Activated CD4-positive, alpha-beta T cell treated with anti-CD3 and anti-CD28 coated beads, Interleukin-2, amount 50 U/mL, for 16 hours (primary cell): ENCODE results near the gene AXDND1.
A peak's percentile ranks its signal among the peaks of the same experiment; 100 is the strongest.
"Not testable (repeated sequence)": the region's sequence is repeated elsewhere in the genome, so short reads cannot be mapped to it uniquely, and the experiment has no call there.

Source experiments
- DNase-seq: peaks from one replicate; pipeline ENCODE4 v3.0.0-alpha.2; 2020

AXDND1 gene

GRCh38 chr1:179372160-179372559, 6.4 kb downstream of the AXDND1 start:
- no peak for DNase-seq

DNA sequence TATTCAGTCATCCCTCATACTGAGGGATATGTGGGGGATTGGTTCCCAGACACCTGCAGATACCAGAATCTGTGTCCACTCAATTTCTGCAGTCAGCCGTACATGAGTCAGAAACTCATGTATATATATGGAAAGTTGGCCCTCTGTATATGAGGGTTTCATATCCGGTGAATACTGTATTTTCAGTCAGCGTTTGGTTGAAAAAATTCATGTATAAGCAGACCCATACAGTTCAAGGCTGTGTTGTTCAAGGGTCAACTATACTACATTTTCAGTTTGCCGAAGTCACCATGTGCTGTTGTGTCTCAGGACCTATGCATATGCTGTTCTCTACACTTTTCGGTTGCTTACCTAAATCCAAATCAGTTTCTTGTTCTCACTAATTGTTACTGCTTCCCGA, 10.5 kb downstream of the AXDND1 start:
- no peak for DNase-seq

- no peak for DNase-seq
Observed at GRCh38 chr1:179380299-179380698, 14.5 kb downstream of the AXDND1 start.

- no peak for DNase-seq
Observed at GRCh38 chr1:179384027-179384426, 18.3 kb downstream of the AXDND1 start.

DNA sequence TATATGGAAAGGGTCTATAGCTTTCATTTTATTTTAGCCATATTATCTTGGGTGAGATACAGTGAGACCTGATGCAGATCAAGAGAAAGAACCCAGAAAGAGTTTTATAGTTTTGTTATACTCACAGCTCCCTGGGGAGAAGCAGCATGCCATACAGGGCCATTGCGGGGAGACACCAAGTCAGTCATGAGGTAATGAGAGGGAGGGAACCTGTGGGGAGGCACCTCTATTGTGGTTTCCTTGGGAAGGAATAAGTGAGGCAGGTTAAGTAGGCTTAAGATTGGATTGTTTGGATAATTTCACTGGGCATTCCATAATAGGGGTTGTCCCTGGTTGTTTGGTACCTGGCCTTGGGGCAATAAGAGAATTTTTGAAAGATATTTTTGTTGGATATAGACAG, 19.7 kb downstream of the AXDND1 start:
- no peak for DNase-seq

GRCh38 chr1:179393721-179394120, 27.9 kb downstream of the AXDND1 start:
- DNase-seq, result no peak

- DNase-seq, result not testable (repeated sequence)
Observed at GRCh38 chr1:179399399-179399798, 33.6 kb downstream of the AXDND1 start.

GRCh38 chr1:179417760-179418159, 52.0 kb downstream of the AXDND1 start:
- not testable (repeated sequence) for DNase-seq

GRCh38 chr1:179418706-179419105, 52.9 kb downstream of the AXDND1 start:
- not testable (repeated sequence) for DNase-seq

GRCh38 chr1:179424610-179425009, 58.8 kb downstream of the AXDND1 start:
- no peak for DNase-seq

DNA sequence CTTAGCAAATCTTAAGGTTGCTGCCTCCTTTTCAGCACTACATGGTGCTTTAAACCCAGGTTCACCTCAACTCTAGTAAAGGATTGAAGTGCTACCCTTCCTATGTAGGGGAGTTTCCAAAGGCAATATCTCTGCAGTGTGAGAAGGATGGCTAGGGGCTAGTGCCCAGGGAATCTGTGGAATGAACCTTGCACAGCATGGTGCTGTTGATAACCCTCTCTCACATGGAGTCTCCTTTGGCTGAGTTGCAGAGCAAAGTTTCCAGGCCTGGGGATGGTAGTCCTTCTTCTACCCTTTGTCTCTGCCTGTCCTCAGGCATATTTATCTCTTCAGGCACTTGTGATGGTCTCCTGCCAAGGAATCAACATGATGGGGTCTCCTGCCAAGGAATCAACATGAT, 59.4 kb downstream of the AXDND1 start:
- no peak for DNase-seq

DNA sequence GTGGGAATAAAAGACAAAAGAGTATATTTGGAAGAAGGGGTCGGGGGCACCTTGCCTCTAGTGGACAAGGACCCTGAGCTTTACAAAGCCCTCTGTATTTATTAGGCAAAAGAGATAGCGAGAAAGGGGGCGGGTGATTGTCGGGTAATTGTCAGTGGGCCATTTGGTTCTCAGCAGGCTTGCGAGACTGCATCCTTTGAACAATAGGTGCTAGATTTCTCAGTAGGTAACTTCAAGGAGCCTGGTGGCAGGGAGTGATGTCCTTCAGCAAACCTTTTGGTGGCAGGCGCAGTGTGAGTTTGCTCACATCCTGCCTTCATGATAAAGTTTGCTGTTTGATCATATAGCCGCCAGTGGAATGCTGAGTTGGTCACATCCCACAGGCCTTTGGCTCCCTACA, 71.4 kb downstream of the AXDND1 start:
- no peak for DNase-seq

GRCh38 chr1:179439646-179440045, 73.9 kb downstream of the AXDND1 start:
- DNase-seq, result not testable (repeated sequence)

DNA sequence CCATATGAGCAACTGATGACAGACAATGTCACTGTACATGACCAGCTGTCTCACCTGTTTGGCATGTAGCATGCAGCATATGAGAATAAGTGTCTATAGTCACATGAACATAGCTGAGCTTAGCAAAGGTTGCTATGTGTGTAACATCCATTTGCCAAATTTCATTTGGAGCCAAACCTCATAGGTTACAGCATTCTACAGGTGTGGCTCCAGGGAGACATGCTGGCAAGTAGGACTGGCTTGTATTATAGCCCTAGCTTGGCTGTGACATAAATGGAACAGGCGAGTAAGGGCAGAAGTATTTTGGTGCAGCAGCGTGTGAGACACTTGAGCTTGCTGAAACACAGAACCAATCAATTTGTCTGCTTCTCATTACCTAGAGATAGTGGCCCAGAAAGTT, 74.5 kb downstream of the AXDND1 start:
- DNase-seq, result not testable (repeated sequence)

DNA sequence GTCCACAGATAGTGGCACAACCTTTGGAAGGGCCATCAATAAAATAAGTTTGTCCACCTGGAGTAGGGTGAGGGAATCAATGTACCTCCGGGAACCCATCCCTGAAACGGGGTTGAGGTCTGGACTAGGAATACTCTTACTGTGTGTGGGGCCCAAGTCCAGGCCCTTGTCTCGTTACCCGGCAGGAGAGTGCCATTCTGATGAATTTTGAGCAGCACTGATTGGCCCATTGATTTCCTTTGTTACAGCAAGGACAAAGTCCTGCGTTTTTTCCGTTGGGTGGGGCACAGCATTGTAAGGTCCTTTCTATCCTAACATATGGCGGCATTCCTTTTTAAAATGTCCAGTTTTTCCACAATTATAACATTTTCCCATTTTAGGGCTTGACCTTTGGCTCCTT, 75.2 kb downstream of the AXDND1 start:
- DNase-seq, result no peak

GRCh38 chr1:179441501-179441900, 75.7 kb downstream of the AXDND1 start:
- DNase-seq, result no peak

DNA sequence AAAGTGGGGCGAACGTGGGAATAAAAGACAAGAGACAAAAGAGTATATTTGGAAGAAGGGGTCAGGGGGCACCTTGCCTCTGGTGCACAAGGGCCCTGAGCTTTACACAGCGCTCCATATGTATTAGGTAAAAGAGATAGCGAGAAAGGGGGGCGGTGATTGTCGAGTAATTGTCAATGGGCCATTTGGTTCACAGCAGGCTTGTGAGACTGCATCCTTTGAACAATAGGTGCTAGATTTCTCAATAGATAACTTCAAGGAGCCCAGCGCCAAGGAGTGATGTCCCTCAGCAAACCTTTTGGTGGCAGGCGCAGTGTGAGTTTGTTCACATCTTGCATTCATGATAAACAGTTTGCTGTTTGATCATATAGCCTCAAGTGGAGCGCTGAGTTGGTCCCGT, 77.1 kb downstream of the AXDND1 start:
- DNase-seq, result not testable (repeated sequence)

DNA sequence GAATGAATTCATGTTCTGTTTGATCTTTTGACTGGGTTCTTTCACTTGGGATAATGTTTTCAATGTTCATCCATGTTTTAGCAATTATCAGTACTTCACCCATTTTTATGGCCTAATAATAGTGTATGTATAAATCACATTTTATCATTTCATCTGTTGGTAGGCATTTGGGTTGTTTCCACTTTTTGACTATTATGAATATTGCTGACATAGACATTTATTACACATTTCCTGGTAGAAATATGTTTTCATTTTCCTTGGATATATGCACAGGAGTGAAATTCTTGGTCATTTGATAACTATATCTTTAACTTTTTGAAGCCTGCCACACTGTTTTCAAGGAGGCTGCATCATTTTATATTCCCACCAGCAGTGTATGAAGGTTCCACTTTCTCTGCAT, 79.8 kb downstream of the AXDND1 start:
- DNase-seq, result no peak

DNA sequence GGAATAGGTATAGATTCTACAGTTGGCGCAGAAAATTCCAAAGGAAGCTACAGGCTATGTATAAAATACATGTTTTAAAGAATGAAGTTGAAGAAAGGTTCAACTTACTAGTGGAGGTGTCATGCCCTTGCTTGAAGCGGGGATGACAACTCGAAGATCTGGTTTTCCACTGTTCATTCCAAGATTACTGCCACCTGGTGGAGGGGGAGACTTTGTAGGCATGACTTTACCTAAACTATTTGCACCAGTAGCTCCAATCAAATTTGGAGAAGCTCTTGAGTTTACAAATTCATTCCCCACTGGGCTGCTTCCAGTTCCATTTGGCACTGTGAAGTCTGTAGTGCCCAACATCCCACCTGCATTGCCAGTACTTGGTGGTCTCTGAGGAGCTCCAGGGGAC, 81.7 kb downstream of the AXDND1 start:
- peak; percentile 2 for DNase-seq

DNA sequence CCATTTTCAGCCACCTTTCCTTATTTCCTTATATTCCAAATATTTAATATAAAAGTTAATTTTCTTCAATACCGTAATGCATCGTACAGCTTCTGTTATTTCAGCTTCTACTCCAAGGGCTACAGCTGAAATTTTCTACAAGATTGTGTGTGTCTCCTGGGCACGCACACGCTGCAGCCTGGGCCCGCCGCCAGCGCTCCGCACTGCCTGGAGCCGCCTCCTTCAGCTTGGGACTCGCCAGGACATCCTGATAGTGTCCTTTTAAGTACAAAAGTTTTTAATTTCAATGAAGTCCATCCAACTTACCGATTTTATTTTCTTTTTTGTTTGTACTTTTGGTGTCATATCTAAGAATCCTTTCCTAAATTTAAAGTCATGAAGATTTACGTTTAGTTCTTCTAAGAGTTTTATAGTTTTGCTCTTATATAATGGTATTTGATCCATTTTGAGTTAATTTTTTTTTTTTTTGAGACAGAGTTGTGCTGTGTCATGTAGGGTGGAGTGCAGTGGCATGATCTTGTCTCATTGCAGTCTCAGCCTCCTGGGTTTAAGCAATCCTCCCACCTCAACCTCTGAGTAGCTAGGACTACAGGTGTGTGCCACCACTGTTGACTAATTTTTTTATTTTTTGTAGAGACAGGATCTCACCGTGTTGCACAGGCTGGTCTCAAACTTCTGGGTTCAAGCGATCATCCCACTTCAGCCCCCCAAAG, 82.8 kb downstream of the AXDND1 start:
- DNase-seq, result no peak

- DNase-seq, result not testable (repeated sequence)
Observed at GRCh38 chr1:179459606-179460206, 93.9 kb downstream of the AXDND1 start.

DNA sequence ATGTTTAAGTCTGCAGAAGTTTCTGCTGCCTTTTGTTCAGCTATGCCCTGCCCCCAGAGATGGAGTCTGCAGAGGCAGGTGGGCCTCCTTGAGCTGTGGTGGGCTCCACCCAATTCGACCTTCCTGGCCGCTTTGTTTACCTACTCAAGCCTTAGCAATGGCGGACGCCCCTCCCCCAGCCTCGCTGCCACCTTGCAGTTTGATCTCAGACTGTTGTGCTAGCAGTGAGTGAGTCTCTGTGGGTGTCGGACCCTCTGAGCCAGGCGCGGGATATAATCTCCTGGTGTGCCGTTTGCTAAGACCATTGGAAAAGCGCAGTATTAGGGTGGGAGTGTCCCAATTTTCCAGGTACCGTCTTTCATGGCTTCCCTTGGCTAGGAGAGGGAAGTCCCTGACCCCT, 99.9 kb downstream of the AXDND1 start:
- DNase-seq, result not testable (repeated sequence)

DNA sequence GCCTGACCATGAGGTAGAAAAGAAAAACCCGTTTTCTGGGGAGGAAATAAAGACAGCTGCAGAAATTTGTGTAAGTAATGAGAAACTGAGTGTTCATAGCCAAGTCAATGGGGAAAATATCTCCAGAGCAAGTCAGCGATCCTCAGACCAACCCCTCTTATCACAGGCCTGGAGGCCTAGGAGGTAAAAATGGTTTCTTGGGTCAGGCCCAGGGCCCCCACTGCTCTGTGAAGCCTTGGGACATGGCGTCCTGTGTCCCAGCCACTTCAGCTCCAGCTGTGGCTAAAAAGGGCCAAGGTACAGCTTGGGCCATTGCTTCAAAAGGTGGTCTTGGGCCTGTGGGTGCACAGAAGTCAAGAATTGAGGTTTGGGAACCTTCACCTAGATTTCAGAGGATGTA, 108.9 kb downstream of the AXDND1 start:
- no peak for DNase-seq

GRCh38 chr1:179476484-179476883, 110.7 kb downstream of the AXDND1 start:
- DNase-seq, result no peak

- no peak for DNase-seq
Observed at GRCh38 chr1:179478370-179478769, 112.6 kb downstream of the AXDND1 start.
